ENCODE measurements around the gene PSD. TPM values are rescaled to one million over a fixed set of nuclear protein-coding genes. Genes with fewer than 3 reads are reported as not detected.

Gene PSD
- total RNA-seq, 1 experiment from 2014 or later: 3.4 TPM

- Mint-ChIP-seq H3K27me3 (ENCODE audit: low read depth) (no peaks in the 10 kb centered on the region), H3K27ac (no peak overlapping the region), H3K9me3 (no peaks in the 10 kb centered on the region), H3K36me3 (ENCODE audit: insufficient read depth in 1 of 3, low read depth in 3 of 3) (peaks cover 6 to 24% (median 12%) of the 10 kb centered on the region in 3 experiments), H3K4me3 (no peak overlapping the region), H3K4me1 (no peaks in the 10 kb centered on the region)
- H3K9me3 ChIP-seq (ENCODE audit: control insufficient read depth, low read depth, low read length): no peaks in the 10 kb centered on the region
- DNase-seq: no peak
- no peak for TF ChIP-seq CTCF (conservative IDR thresholded peaks at IDR 0.05)
- no peak overlapping the region for H3K56ac ChIP-seq (ENCODE audit: insufficient read length, low read depth, low read length)
- H3K23ac ChIP-seq (ENCODE audit: insufficient read length, low read depth, low read length): no peak overlapping the region
- no peak overlapping the region for H2BK15ac ChIP-seq (ENCODE audit: low read depth, low read length)
- no peak overlapping the region for H3K4ac ChIP-seq (ENCODE audit: low read depth, low read length)
- H2AFZ ChIP-seq (ENCODE audit: low read length): no peak overlapping the region
- no peak overlapping the region for H4K8ac ChIP-seq (replicated peaks; ENCODE audit: insufficient read length, low read depth, low read length)
- no peak overlapping the region for H3K4me2 ChIP-seq (ENCODE audit: insufficient read depth, insufficient read length, low read length)
- H4K20me1 ChIP-seq (ENCODE audit: control insufficient read depth, insufficient read depth, insufficient read length): no peaks in the 10 kb centered on the region
- no peak overlapping the region for H2BK12ac ChIP-seq (ENCODE audit: insufficient read length, low read depth, low read length)
- no peak overlapping the region for H2AK5ac ChIP-seq (ENCODE audit: insufficient read length, low read length)
- no CpG with 5 or more reads among the region's 9 CpGs for WGBS (ENCODE audit: extremely low coverage, insufficient read length, low lambda C conversion rate)
- H3K18ac ChIP-seq (ENCODE audit: insufficient read length, low read depth, low read length): no peak overlapping the region
- no peak overlapping the region for H4K5ac ChIP-seq (ENCODE audit: insufficient read length, low read depth, low read length)
- H2BK20ac ChIP-seq (ENCODE audit: low read depth, low read length, poor library complexity, severe bottlenecking): no peak overlapping the region
- H4K91ac ChIP-seq (ENCODE audit: insufficient read length, low read depth, low read length): no peak overlapping the region
- H3K79me1 ChIP-seq (ENCODE audit: insufficient read depth, low read depth, low read length, poor library complexity, severe bottlenecking): no peaks in the 10 kb centered on the region
- H3K14ac ChIP-seq (ENCODE audit: insufficient read depth, low read length): no peak overlapping the region
- no peak overlapping the region for H2BK5ac ChIP-seq (ENCODE audit: insufficient read length, low read length)
- H3K4me1 ChIP-seq (ENCODE audit: insufficient read depth, low read length): no peaks in the 10 kb centered on the region
- H3K23me2 ChIP-seq (ENCODE audit: insufficient read length, low read depth, low read length, poor library complexity, severe bottlenecking): no peaks in the 10 kb centered on the region
- no peaks in the 10 kb centered on the region for H3K79me2 ChIP-seq (ENCODE audit: insufficient read depth, low read length)
- H3K27me3 ChIP-seq (ENCODE audit: insufficient read depth, low read length): no peaks in the 10 kb centered on the region
- no peak overlapping the region for H2BK120ac ChIP-seq (ENCODE audit: low read depth, low read length, poor library complexity, severe bottlenecking)
- no peak overlapping the region for H3T11ph ChIP-seq (ENCODE audit: low read length)
- H3K27ac ChIP-seq (ENCODE audit: insufficient read length, low read depth, low read length): no peak overlapping the region
- H3K9ac ChIP-seq (ENCODE audit: extremely low read depth, insufficient read length, low read length): no peak overlapping the region
Observed at GRCh38 chr10:102381983-102382382, 36.6 kb downstream of the PSD start.

Data from H9 (cell line).